HepG2 (cell line): ENCODE data around the gene ABCG4. TPM values are rescaled to one million over a fixed set of nuclear protein-coding genes. Genes with fewer than 3 reads are reported as not detected.

Experiments
- ATAC-seq: fragments of 200-7000 bp; cut with Tn5 transposase; 3 replicates; pipeline ENCODE4 v1.9.1; 2020; ENCODE audit warnings: mild to moderate bottlenecking, moderate library complexity
- BruUV-seq: library from RNA; stranded (reverse); fragments of 400-500 nt; replicated peaks from 2 replicates; lab custom pipeline; 2021; lab: Mats Ljungman, UMichigan
- CTCF ChIA-PET: fragments of 300-600 bp; formaldehyde crosslinking; extraction: SDS; loops from one replicate; lab custom pipeline; 2021; ENCODE audit warnings: low total read pairs, inconsistent platforms, low intra/inter-chr PET ratio; lab: Yijun Ruan, JAX
- POLR2A ChIA-PET: fragments of 350-600 bp; sonication (Branson Sonifier 250); formaldehyde crosslinking; loops from one replicate; lab custom pipeline; 2020; ENCODE audit warnings: antibody characterized with exemption, inconsistent platforms; lab: Yijun Ruan, JAX
- DNase-seq: peaks from one replicate; pipeline ENCODE4 v3.0.0-alpha.2; 2015; ENCODE audit warnings: low spot score
- FAIRE-seq: peaks from 3 replicates; lab custom pipeline; 2011; peaks lifted over from hg19 to GRCh38; lab: Jason Lieb, UNC
- H2AFZ ChIP-seq: one replicate; pipeline ENCODE4 v1.6.1; 2011; ENCODE audit warnings: low read length, inconsistent platforms
- H3K27ac ChIP-seq: fragments of 300-600 bp; 3 replicates; pipeline ENCODE4 v1.8.0; 2011; ENCODE audit warnings: mixed run types, mild to moderate bottlenecking, mixed read lengths, low read length, inconsistent platforms; ENCODE audit not compliant: insufficient read depth; ENCODE audit errors: extremely low read length
- H3K27me3 ChIP-seq, 2 experiments: fragments of 200-600 bp in 1 of 2; 2 replicates in 1 of 2; 3 replicates in 1 of 2; pipeline versions ENCODE4 v1.6.0 to v1.8.0; 2011; ENCODE audit warnings: low read length in 2 of 2, mild to moderate bottlenecking in 2 of 2, moderate library complexity in 2 of 2, inconsistent platforms in 1 of 2; ENCODE audit not compliant: insufficient read depth in 2 of 2, control insufficient read depth in 1 of 2
- H3K36me3 ChIP-seq, 2 experiments: fragments of 200-600 bp in 1 of 2; replicated peaks in 1 of 2; 2 replicates in 1 of 2; 3 replicates in 1 of 2; pipeline versions ENCODE4 v1.5.1 to v1.8.0; 2011; ENCODE audit warnings: low read length in 2 of 2, inconsistent platforms in 1 of 2; ENCODE audit not compliant: insufficient read depth in 2 of 2, control insufficient read depth in 1 of 2
- H3K4me1 ChIP-seq: 2 replicates; pipeline ENCODE4 v1.5.1; 2012; ENCODE audit warnings: low read length, inconsistent platforms; ENCODE audit not compliant: insufficient read depth
- H3K4me2 ChIP-seq: 2 replicates; pipeline ENCODE4 v1.6.0; 2011; ENCODE audit warnings: low read depth, low read length, inconsistent platforms
- H3K4me3 ChIP-seq, 3 experiments: fragments of 200-600 bp in 1 of 3; sonication (generic), shearing (Covaris generic) in 1 of 3; replicated peaks in 1 of 3; 2 replicates each; pipeline ENCODE4 v1.5.1; 2011 to 2016; ENCODE audit warnings: low read length in 3 of 3, inconsistent platforms in 2 of 3, low read depth in 2 of 3, mild to moderate bottlenecking in 2 of 3, control low read depth in 1 of 3, mixed read lengths in 1 of 3; ENCODE audit not compliant: insufficient read depth in 1 of 3
- H3K79me2 ChIP-seq: one replicate; pipeline ENCODE4 v1.6.1; 2011; ENCODE audit warnings: low read length, inconsistent platforms; ENCODE audit not compliant: insufficient read depth
- H3K9ac ChIP-seq: 2 replicates; pipeline ENCODE4 v1.6.0; 2011; ENCODE audit warnings: mild to moderate bottlenecking, low read depth, low read length, inconsistent platforms; ENCODE audit not compliant: insufficient read depth
- H3K9me3 ChIP-seq: 2 replicates; pipeline ENCODE4 v1.5.1; 2012; ENCODE audit warnings: mild to moderate bottlenecking, low read length
- H4K20me1 ChIP-seq: 2 replicates; pipeline ENCODE4 v1.6.0; 2011; ENCODE audit warnings: inconsistent platforms, mild to moderate bottlenecking, low read length, moderate library complexity; ENCODE audit not compliant: insufficient read depth
- ARNT ChIP-seq: fragments of 450-650 bp; IDR thresholded peaks from 2 replicates; pipeline ENCODE4 v1.6.1; 2017
- ERF ChIP-seq: IDR thresholded peaks from 2 replicates; pipeline ENCODE4 v1.6.1; 2018; ENCODE audit warnings: missing biosample characterization, missing genetic modification reagents
- MED8 ChIP-seq: sonication (generic); formaldehyde crosslinking; IDR thresholded peaks from 2 replicates; pipeline ENCODE4 v1.8.1; 2023; ENCODE audit warnings: mild to moderate bottlenecking, missing genetic modification reagents; ENCODE audit not compliant: insufficient replicate concordance
- RXRB ChIP-seq: IDR thresholded peaks from 2 replicates; pipeline ENCODE4 v1.6.1; 2016; ENCODE audit warnings: borderline replicate concordance, missing genetic modification reagents, missing compliant biosample characterization
- SMAD9 ChIP-seq: sonication (generic); formaldehyde crosslinking; IDR thresholded peaks from 2 replicates; pipeline ENCODE4 v1.5.1; 2020; ENCODE audit warnings: mild to moderate bottlenecking, missing genetic modification reagents
- ZNF124 ChIP-seq: sonication (generic); formaldehyde crosslinking; IDR thresholded peaks from 2 replicates; pipeline ENCODE4 v1.4.0; 2020; ENCODE audit warnings: missing genetic modification reagents
- ZNF572 ChIP-seq: sonication (generic); formaldehyde crosslinking; IDR thresholded peaks from 2 replicates; pipeline ENCODE4 v1.5.1; 2020; ENCODE audit warnings: mild to moderate bottlenecking, missing genetic modification reagents
- ZNF777 ChIP-seq: sonication (generic); formaldehyde crosslinking; IDR thresholded peaks from 2 replicates; pipeline ENCODE4 v1.4.0; 2020; ENCODE audit warnings: missing genetic modification reagents
- WGBS: methylation state at CpG from one replicate; pipeline ENCODE4 v1.1.6; 2017; ENCODE audit warnings: low lambda C conversion rate; 5-methylcytosine and 5-hydroxymethylcytosine counted together
- in situ Hi-C: cut with HindIII; loops from 2 replicates; pipeline ENCODE4 v1.10.0; 2017; ENCODE audit warnings: low pct_unique_long_range_greater_than_20kb; ENCODE audit not compliant: extremely low pct_ligation_motif_present
- intact Hi-C: fragments of 100-400 bp; cut with micrococcal nuclease; formaldehyde crosslinking; loops from one replicate; pipeline ENCODE4 v1.10.0; 2022; ENCODE audit not compliant: unreplicated experiment
- polyA plus RNA-seq, 8 experiments: library from polyadenylated mRNA; depleted of rRNA in 3 of 8; stranded (reverse) in 7 of 8; unstranded in 1 of 8; fragments of >200 nt; fragmentation: Illumina TruSeq in 4 of 8; extraction: Trizol in 4 of 8; gene quantifications; 2 replicates each; pipeline versions ENCODE4 v1.2.1 to v1.2.3, GENCODE V29; 2011 to 2016; ENCODE audit warnings: low read depth in 4 of 8, missing spikeins in 1 of 8, mixed read lengths in 1 of 8; ENCODE audit not compliant: insufficient read depth in 1 of 8
- total RNA-seq, 5 experiments: library from RNA; depleted of rRNA; stranded (reverse); fragments of >200 nt; fragmentation: Illumina TruSeq; extraction: Trizol; gene quantifications; 2 replicates each; pipeline ENCODE4 v1.2.3, GENCODE V29; 2016; ENCODE audit warnings: low read depth in 1 of 5
- TF ChIP-seq, protein P1 (sequence below), 2 experiments: fragments of 450-650 bp in 1 of 2; sonication (generic) in 1 of 2; formaldehyde crosslinking; IDR thresholded peaks; 2 replicates each; pipeline versions ENCODE4 v1.5.0 to v1.8.0; 2020 to 2022; ENCODE audit warnings: mild to moderate bottlenecking in 1 of 2, missing genetic modification reagents in 1 of 2
- TF ChIP-seq, protein P2 (sequence below): sonication (generic); formaldehyde crosslinking; IDR thresholded peaks from 2 replicates; pipeline ENCODE4 v1.5.1; 2020; ENCODE audit warnings: missing genetic modification reagents, mild to moderate bottlenecking, borderline replicate concordance

Gene ABCG4
- total and polyA plus RNA-seq, 2 of the 13 experiments (the other 11 are each of a cell fraction or from before 2014, with no cell fraction given): not detected

DNA sequence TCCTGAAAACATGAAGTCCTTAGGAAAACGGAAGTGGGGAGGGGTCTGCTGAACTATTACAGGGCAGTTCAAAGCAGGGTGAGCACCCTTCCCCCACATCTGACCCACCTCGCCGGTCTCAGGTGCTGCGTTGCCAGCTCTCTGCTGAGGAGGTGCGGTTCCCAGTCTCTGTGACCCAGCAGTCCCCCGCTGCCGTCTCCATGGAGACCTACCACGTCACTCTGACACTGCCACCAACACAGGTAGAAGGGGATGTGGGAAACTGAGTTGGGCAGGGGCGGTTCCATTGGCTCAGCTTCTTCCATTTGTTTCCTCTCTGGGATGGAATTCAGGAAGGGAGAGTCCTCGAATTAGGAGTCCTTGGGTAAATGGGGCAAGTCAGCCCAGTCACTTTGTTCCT, 38.4 kb upstream of the ABCG4 start:
- no peak overlapping the region for H3K4me3 ChIP-seq
- TF ChIP-seq, protein P1, sequence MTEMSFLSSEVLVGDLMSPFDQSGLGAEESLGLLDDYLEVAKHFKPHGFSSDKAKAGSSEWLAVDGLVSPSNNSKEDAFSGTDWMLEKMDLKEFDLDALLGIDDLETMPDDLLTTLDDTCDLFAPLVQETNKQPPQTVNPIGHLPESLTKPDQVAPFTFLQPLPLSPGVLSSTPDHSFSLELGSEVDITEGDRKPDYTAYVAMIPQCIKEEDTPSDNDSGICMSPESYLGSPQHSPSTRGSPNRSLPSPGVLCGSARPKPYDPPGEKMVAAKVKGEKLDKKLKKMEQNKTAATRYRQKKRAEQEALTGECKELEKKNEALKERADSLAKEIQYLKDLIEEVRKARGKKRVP (CRISPR knock-in tag; IDR thresholded peaks at IDR 0.05): no peak
- no peak for TF ChIP-seq SMAD9 (CRISPR knock-in tag)
- TF ChIP-seq ARNT: no peak
- no peak overlapping the region for H2AFZ ChIP-seq
- intact Hi-C loops: no loop called here
- BruUV-seq: no TSS peak
- no peaks in the 10 kb centered on the region; a peak in 1 of 5 replicates for H3K27me3 ChIP-seq
- H3K9ac ChIP-seq: no peak overlapping the region
- H4K20me1 ChIP-seq: no peaks in the 10 kb centered on the region
- no peak for FAIRE-seq
- ChIA-PET CTCF (no interaction called here), POLR2A (no interaction called here)
- H3K36me3 ChIP-seq: peaks cover 8 to 34% of the 10 kb centered on the region in 2 experiments
- no peak overlapping the region for H3K4me2 ChIP-seq
- no peak for ATAC-seq
- in situ Hi-C loops: no loop called here
- H3K4me1 ChIP-seq: peaks cover 29% of the 10 kb centered on the region
- 93% methylated on average over 4 of the region's 10 CpGs for WGBS
- no peak for DNase-seq
- H3K27ac ChIP-seq: no peak overlapping the region
- no peaks in the 10 kb centered on the region for H3K9me3 ChIP-seq
- H3K79me2 ChIP-seq: no peaks in the 10 kb centered on the region

DNA sequence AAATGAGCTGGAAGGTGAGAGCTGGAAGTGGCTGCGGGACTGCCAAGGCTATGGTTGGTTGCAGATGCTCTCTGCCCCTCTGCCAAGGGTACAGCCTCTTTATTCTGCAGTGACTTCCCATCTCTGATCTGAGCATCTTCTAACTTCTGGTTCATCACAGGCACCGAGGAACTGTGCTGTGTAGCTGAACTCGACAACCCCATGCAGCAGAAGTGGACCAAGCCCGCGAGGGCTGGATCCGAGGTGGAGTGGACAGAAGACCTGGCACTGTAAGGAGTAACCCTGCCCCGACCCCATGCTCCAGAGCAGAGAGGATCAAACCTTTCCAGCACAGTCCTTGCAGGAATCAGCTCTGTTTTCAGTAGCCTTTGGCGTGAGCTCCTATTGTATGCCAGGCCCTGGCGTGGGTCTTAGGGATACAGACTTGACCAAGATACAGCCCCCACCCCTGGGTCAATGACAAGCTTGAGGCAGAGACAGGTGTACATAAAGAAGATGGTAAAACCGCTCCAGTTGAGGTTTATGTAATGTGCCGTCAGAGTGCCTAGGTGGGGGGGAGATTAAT, 37.4 kb upstream of the ABCG4 start:
- no peak overlapping the region for H3K4me3 ChIP-seq
- DNase-seq: no peak
- no peaks in the 10 kb centered on the region; a peak in 1 of 5 replicates for H3K27me3 ChIP-seq
- H3K4me1 ChIP-seq: peaks cover 22% of the 10 kb centered on the region
- no TSS peak for BruUV-seq
- H3K9me3 ChIP-seq: no peaks in the 10 kb centered on the region
- H3K27ac ChIP-seq: no peak overlapping the region
- WGBS: 95% methylated on average over 11 of the region's 11 CpGs
- ChIA-PET POLR2A (interaction anchor here (1.8 kb wide), 1 partner anchor 10 kb away, joined by 6 read pairs; the partner anchor contains the start of gene HINFP), CTCF (no interaction called here)
- H3K79me2 ChIP-seq: no peaks in the 10 kb centered on the region
- ATAC-seq: no peak
- H3K4me2 ChIP-seq: no peak overlapping the region
- intact Hi-C loops: no loop called here
- H3K36me3 ChIP-seq: peaks cover 14 to 34% of the 10 kb centered on the region in 2 experiments
- no peak overlapping the region for H3K9ac ChIP-seq
- no peak for FAIRE-seq
- H4K20me1 ChIP-seq: no peaks in the 10 kb centered on the region
- in situ Hi-C loops: no loop called here
- H2AFZ ChIP-seq: no peak overlapping the region
- no peak for TF ChIP-seq RXRB
- no peak for TF ChIP-seq ZNF124 (CRISPR knock-in tag)
- no peak for TF ChIP-seq ZNF572 (CRISPR knock-in tag)
- no peak for TF ChIP-seq ZNF777 (CRISPR knock-in tag)
- no peak for TF ChIP-seq MED8
- no peak for TF ChIP-seq ERF (CRISPR knock-in tag)
- TF ChIP-seq, protein P2, sequence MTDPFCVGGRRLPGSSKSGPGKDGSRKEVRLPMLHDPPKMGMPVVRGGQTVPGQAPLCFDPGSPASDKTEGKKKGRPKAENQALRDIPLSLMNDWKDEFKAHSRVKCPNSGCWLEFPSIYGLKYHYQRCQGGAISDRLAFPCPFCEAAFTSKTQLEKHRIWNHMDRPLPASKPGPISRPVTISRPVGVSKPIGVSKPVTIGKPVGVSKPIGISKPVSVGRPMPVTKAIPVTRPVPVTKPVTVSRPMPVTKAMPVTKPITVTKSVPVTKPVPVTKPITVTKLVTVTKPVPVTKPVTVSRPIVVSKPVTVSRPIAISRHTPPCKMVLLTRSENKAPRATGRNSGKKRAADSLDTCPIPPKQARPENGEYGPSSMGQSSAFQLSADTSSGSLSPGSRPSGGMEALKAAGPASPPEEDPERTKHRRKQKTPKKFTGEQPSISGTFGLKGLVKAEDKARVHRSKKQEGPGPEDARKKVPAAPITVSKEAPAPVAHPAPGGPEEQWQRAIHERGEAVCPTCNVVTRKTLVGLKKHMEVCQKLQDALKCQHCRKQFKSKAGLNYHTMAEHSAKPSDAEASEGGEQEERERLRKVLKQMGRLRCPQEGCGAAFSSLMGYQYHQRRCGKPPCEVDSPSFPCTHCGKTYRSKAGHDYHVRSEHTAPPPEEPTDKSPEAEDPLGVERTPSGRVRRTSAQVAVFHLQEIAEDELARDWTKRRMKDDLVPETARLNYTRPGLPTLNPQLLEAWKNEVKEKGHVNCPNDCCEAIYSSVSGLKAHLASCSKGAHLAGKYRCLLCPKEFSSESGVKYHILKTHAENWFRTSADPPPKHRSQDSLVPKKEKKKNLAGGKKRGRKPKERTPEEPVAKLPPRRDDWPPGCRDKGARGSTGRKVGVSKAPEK (CRISPR knock-in tag): no peak
